Measurements from ENCODE around the gene TBC1D16. TPM values are rescaled to one million over a fixed set of nuclear protein-coding genes. Genes with fewer than 3 reads are reported as not detected.

TBC1D16 gene
- total RNA-seq, 3 donors from 2014 or later (not counting 1 experiment from before 2014, with no cell fraction given): 0.49 to 1.00 (median 0.65) TPM

- intact Hi-C loops (cut with micrococcal nuclease): no loop called here
- no peaks in the 10 kb centered on the region for H3K36me3 ChIP-seq (ENCODE audit: control insufficient read depth, insufficient read depth, low read length)
- peaks cover 7% of the 10 kb centered on the region for H3K4me1 ChIP-seq (ENCODE audit: control insufficient read depth, insufficient read depth, low read length)
- H3K4me1 Mint-ChIP-seq: peaks cover 0 to 6% of the 10 kb centered on the region in 2 donors
- no peaks in the 10 kb centered on the region for H3K27me3 ChIP-seq (ENCODE audit: control insufficient read depth, insufficient read depth, low read length)
- H3K27ac ChIP-seq (ENCODE audit: low read length): no peak overlapping the region
- ATAC-seq: peak; percentile 62 to 81 (median 77)
- H3K27me3 Mint-ChIP-seq (ENCODE audit: low read depth in 2 of 2): no peaks in the 10 kb centered on the region
- H3K36me3 Mint-ChIP-seq: no peaks in the 10 kb centered on the region
- H3K4me3 Mint-ChIP-seq: no peak overlapping the region
- H3K9me3 Mint-ChIP-seq: no peaks in the 10 kb centered on the region
- H3K9me3 ChIP-seq (ENCODE audit: control insufficient read depth, insufficient read depth, low read length): no peaks in the 10 kb centered on the region
- no peak overlapping the region for H3K4me3 ChIP-seq (ENCODE audit: low read length)
- H3K27ac Mint-ChIP-seq: peak overlapping the region in 1 of 2 donors; percentile 29
- 32% methylated on average over 20 of the region's 20 CpGs for WGBS (ENCODE audit: insufficient coverage)
- peak; percentile 77 for TF ChIP-seq CTCF (IDR thresholded peaks at IDR 0.05)
- DNase-seq: peak; percentile 33 to 84
Measured at GRCh38 chr17:80082403-80083135, 46.9 kb upstream of the TBC1D16 start.

- WGBS (ENCODE audit: insufficient coverage): 92% methylated on average over 14 of the region's 14 CpGs
- Histone ChIP-seq H3K36me3 (ENCODE audit: control insufficient read depth, insufficient read depth, low read length) (no peaks in the 10 kb centered on the region), H3K4me3 (ENCODE audit: low read length) (no peak overlapping the region), H3K9me3 (ENCODE audit: control insufficient read depth, insufficient read depth, low read length) (no peaks in the 10 kb centered on the region), H3K27ac (ENCODE audit: low read length) (no peak overlapping the region), H3K4me1 (ENCODE audit: control insufficient read depth, insufficient read depth, low read length) (peaks cover 7% of the 10 kb centered on the region), H3K27me3 (ENCODE audit: control insufficient read depth, insufficient read depth, low read length) (no peaks in the 10 kb centered on the region)
- no peaks in the 10 kb centered on the region for H3K9me3 Mint-ChIP-seq
- no peak overlapping the region for H3K4me3 Mint-ChIP-seq
- no peak overlapping the region for H3K27ac Mint-ChIP-seq
- no peak for TF ChIP-seq CTCF (IDR thresholded peaks at IDR 0.05)
- intact Hi-C loops (cut with micrococcal nuclease): no loop called here
- no peaks in the 10 kb centered on the region for H3K36me3 Mint-ChIP-seq
- H3K27me3 Mint-ChIP-seq (ENCODE audit: low read depth in 2 of 2): no peaks in the 10 kb centered on the region
- H3K4me1 Mint-ChIP-seq: peaks cover 0 to 6% of the 10 kb centered on the region in 2 donors
- ATAC-seq (no peak), DNase-seq (no peak)
Measured at GRCh38 chr17:80081596-80081995, 45.9 kb upstream of the TBC1D16 start.

GRCh38 chr17:80080081-80080480 is 44.4 kb upstream of the TBC1D16 start:
- Mint-ChIP-seq H3K4me1 (peaks cover 0 to 6% of the 10 kb centered on the region in 2 donors), H3K27ac (no peak overlapping the region), H3K27me3 (ENCODE audit: low read depth in 2 of 2) (no peaks in the 10 kb centered on the region), H3K36me3 (no peaks in the 10 kb centered on the region), H3K4me3 (no peak overlapping the region), H3K9me3 (no peaks in the 10 kb centered on the region)
- peaks cover 7% of the 10 kb centered on the region for H3K4me1 ChIP-seq (ENCODE audit: control insufficient read depth, insufficient read depth, low read length)
- no peak for TF ChIP-seq CTCF (IDR thresholded peaks at IDR 0.05)
- WGBS (ENCODE audit: insufficient coverage): 91% methylated on average over 6 of the region's 6 CpGs
- H3K27me3 ChIP-seq (ENCODE audit: control insufficient read depth, insufficient read depth, low read length): no peaks in the 10 kb centered on the region
- no peaks in the 10 kb centered on the region for H3K9me3 ChIP-seq (ENCODE audit: control insufficient read depth, insufficient read depth, low read length)
- no peak for ATAC-seq
- intact Hi-C loops (cut with micrococcal nuclease): no loop called here
- H3K27ac ChIP-seq (ENCODE audit: low read length): no peak overlapping the region
- DNase-seq: no peak
- H3K36me3 ChIP-seq (ENCODE audit: control insufficient read depth, insufficient read depth, low read length): no peaks in the 10 kb centered on the region
- no peak overlapping the region for H3K4me3 ChIP-seq (ENCODE audit: low read length)

GRCh38 chr17:80072410-80072809 is 36.7 kb upstream of the TBC1D16 start:
- DNase-seq (no peak), ATAC-seq (no peak)
- Histone ChIP-seq H3K4me1 (ENCODE audit: control insufficient read depth, insufficient read depth, low read length) (no peaks in the 10 kb centered on the region), H3K36me3 (ENCODE audit: control insufficient read depth, insufficient read depth, low read length) (no peaks in the 10 kb centered on the region), H3K27me3 (ENCODE audit: control insufficient read depth, insufficient read depth, low read length) (no peaks in the 10 kb centered on the region), H3K4me3 (ENCODE audit: low read length) (no peak overlapping the region), H3K9me3 (ENCODE audit: control insufficient read depth, insufficient read depth, low read length) (no peaks in the 10 kb centered on the region), H3K27ac (ENCODE audit: low read length) (no peak overlapping the region)
- 85% methylated on average over 6 of the region's 6 CpGs for WGBS (ENCODE audit: insufficient coverage)
- intact Hi-C loops (cut with micrococcal nuclease): no loop called here
- no peak for TF ChIP-seq CTCF (IDR thresholded peaks at IDR 0.05)
- H3K27ac Mint-ChIP-seq: no peak overlapping the region
- H3K27me3 Mint-ChIP-seq (ENCODE audit: low read depth in 2 of 2): peaks cover 0 to 6% of the 10 kb centered on the region in 2 donors
- H3K4me3 Mint-ChIP-seq: no peak overlapping the region
- no peaks in the 10 kb centered on the region for H3K9me3 Mint-ChIP-seq
- peaks cover 0 to 11% of the 10 kb centered on the region in 2 donors for H3K4me1 Mint-ChIP-seq
- no peaks in the 10 kb centered on the region for H3K36me3 Mint-ChIP-seq
